Measurements from ENCODE around the gene ZNF341.

DNA sequence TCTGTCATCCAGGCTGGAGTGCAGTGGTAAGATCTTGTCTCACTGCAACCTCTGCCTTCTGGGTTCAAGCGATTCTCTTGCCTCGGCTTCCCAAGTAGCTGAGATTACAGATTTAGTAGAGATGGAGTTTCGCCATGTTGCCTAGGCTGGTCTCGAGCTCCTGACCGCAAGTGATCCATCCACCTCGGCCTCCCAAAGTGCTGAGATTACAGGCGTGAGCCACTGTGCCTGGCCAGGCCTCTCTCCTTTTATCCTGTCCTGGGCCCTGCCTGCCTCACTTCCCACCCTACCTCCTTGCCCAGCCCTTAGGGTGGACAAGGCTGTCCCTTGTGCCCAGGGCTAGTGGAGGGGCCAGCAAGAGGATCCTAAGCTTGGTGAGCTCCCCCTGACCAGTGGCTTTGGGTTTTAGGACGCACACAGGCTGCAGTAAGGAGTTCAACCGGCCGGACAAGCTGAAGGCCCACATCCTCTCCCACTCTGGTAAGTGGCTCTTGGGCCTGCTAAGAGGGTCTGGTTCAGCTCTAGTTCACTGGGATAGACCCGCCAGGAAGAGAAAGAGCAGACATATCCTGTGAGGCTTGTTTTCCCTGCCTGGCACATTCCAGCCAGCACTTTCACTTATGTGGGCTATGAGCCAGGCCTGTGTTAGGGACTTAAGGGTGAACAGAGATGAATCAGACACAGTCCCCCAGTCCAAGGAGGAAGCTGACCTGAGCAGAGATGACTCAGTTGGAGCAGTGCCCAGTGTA lies 57.5 kb downstream of the ZNF341 start:
- TF ChIP-seq, protein P1, sequence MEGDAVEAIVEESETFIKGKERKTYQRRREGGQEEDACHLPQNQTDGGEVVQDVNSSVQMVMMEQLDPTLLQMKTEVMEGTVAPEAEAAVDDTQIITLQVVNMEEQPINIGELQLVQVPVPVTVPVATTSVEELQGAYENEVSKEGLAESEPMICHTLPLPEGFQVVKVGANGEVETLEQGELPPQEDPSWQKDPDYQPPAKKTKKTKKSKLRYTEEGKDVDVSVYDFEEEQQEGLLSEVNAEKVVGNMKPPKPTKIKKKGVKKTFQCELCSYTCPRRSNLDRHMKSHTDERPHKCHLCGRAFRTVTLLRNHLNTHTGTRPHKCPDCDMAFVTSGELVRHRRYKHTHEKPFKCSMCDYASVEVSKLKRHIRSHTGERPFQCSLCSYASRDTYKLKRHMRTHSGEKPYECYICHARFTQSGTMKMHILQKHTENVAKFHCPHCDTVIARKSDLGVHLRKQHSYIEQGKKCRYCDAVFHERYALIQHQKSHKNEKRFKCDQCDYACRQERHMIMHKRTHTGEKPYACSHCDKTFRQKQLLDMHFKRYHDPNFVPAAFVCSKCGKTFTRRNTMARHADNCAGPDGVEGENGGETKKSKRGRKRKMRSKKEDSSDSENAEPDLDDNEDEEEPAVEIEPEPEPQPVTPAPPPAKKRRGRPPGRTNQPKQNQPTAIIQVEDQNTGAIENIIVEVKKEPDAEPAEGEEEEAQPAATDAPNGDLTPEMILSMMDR (IDR thresholded peaks at IDR 0.05) = no peak
- no peak for TF ChIP-seq EZH2 (IDR thresholded peaks at IDR 0.05; ENCODE audit: borderline replicate concordance, insufficient read depth, low read depth, low read length, poor library complexity, severe bottlenecking)
